ENCODE measurements around the gene RPP40. TPM values are rescaled to one million over a fixed set of nuclear protein-coding genes. Genes with fewer than 3 reads are reported as not detected.

RPP40 gene
- total and polyA plus RNA-seq, 2 of the 8 experiments (the other 6 are each of a cell fraction or from before 2014, with no cell fraction given), result 7.0 to 15.7 TPM

GRCh38 chr6:4964675-4965561 is 38.9 kb downstream of the RPP40 start:
- Histone ChIP-seq H3K56ac (replicated peaks; ENCODE audit: insufficient read length, low read depth, low read length) (no peak overlapping the region), H4K20me1 (replicated peaks in 1 of 2; ENCODE audit: control insufficient read depth in 1 of 2, insufficient read depth in 2 of 2, low read length in 2 of 2) (no peaks in the 10 kb centered on the region), H3K27me3 (replicated peaks in 1 of 4; ENCODE audit: control insufficient read depth in 3 of 4, extremely low read depth in 1 of 4, insufficient read depth in 3 of 4, low read length in 3 of 4) (no peaks in the 10 kb centered on the region; a peak in 1 of 7 replicates), H3K4ac (replicated peaks; ENCODE audit: insufficient read length, low read depth, low read length) (no peak overlapping the region), H3K4me1 (replicated peaks in 1 of 4; ENCODE audit: control insufficient read depth in 3 of 4, insufficient read depth in 4 of 4, low read length in 3 of 4) (peaks cover 0 to 6% (median 4%) of the 10 kb centered on the region in 4 experiments; a peak in 4 of 7 replicates), H3K36me3 (ENCODE audit: control insufficient read depth in 2 of 4, insufficient read depth in 4 of 4, low read length in 3 of 4) (no peaks in the 10 kb centered on the region), H3K4me3 (ENCODE audit: extremely low read depth in 1 of 4, insufficient read depth in 2 of 4, low read depth in 3 of 4, low read length in 4 of 4) (no peak overlapping the region), H4K8ac (ENCODE audit: extremely low read depth, insufficient read depth, low read length) (no peak overlapping the region), H3K9ac (replicated peaks in 1 of 4; ENCODE audit: extremely low read depth in 1 of 4, low read depth in 3 of 4, low read length in 3 of 4) (no peak overlapping the region), H2BK120ac (replicated peaks; ENCODE audit: low read depth, low read length) (no peak overlapping the region), H3K23me2 (ENCODE audit: low read depth, low read length) (no peaks in the 10 kb centered on the region), H4K5ac (ENCODE audit: insufficient read length, low read depth, low read length) (no peak overlapping the region), H4K91ac (replicated peaks; ENCODE audit: insufficient read length, low read length) (no peak overlapping the region), H2BK15ac (ENCODE audit: low read length) (no peak overlapping the region), H3K23ac (ENCODE audit: insufficient read length) (no peak overlapping the region), H2AK5ac (ENCODE audit: low read depth, low read length) (no peak overlapping the region), H3K4me2 (ENCODE audit: insufficient read depth in 1 of 2, low read depth in 2 of 2, low read length in 2 of 2) (no peak overlapping the region), H3K18ac (ENCODE audit: extremely low read depth, low read length) (no peak overlapping the region), H3K79me2 (ENCODE audit: control insufficient read depth in 1 of 2, insufficient read depth in 2 of 2, low read length in 2 of 2) (no peaks in the 10 kb centered on the region), H3K14ac (ENCODE audit: insufficient read length) (no peak overlapping the region), H3K27ac (ENCODE audit: low read depth, low read length) (no peak overlapping the region), H2AFZ (ENCODE audit: low read length) (peak overlapping the region; percentile 77; the same call in 1 of the 2 replicates), H2BK12ac (ENCODE audit: low read depth, low read length) (no peak overlapping the region; the same call in 1 of the 2 replicates), H3K79me1 (ENCODE audit: low read depth, low read length) (no peaks in the 10 kb centered on the region), H2BK5ac (ENCODE audit: low read depth, low read length) (no peak overlapping the region), H3K9me3 (ENCODE audit: insufficient read depth in 2 of 2, low read depth in 1 of 2, low read length in 1 of 2) (no peaks in the 10 kb centered on the region), H2BK20ac (ENCODE audit: low read length) (no peak overlapping the region)
- 83% methylated on average over 22 of the region's 22 CpGs; no CpG with 5 or more reads in 1 of the 2 experiments for WGBS, 2 experiments (ENCODE audit: extremely low coverage in 1 of 2, insufficient coverage in 1 of 2, insufficient read length in 1 of 2, insufficient replicate concordance in 2 of 2, low coverage in 1 of 2, low lambda C conversion rate in 2 of 2, missing lambda C conversion rate in 1 of 2)
- ChIA-PET CTCF (ENCODE audit: partially characterized antibody) (interaction anchor here (0.7 to 1.9 kb wide), 3 partner anchors 8 to 26 kb away, joined by 3 to 7 read pairs (median 5); no protein-coding TSS in a partner anchor), POLR2A (ENCODE audit: partially characterized antibody) (interaction anchor here (1.8 kb wide), 1 partner anchor 9 kb away, joined by 9 read pairs; no protein-coding TSS in a partner anchor)
- DNase-seq (ENCODE audit: low read depth in 1 of 2, low spot score in 2 of 2) (no peak), FAIRE-seq (no peak)
- TF ChIP-seq RNF2 (IDR thresholded peaks at IDR 0.05; ENCODE audit: borderline replicate concordance, low read depth, low read length, missing control alignments, poor library complexity, severe bottlenecking) (no peak), PHF8 (conservative IDR thresholded peaks at IDR 0.05; ENCODE audit: low read depth, low read length) (no peak), GTF2F1 (IDR thresholded peaks at IDR 0.05; ENCODE audit: borderline replicate concordance, low read depth, low read length) (no peak), RBBP5 (IDR thresholded peaks at IDR 0.05; ENCODE audit: borderline replicate concordance, low read depth, low read length) (no peak), CEBPB (IDR thresholded peaks at IDR 0.05; ENCODE audit: low read depth, low read length) (no peak), CREB1 (IDR thresholded peaks at IDR 0.05) (no peak), RAD21 (IDR thresholded peaks at IDR 0.05 in 1 of 2, conservative IDR thresholded peaks at IDR 0.05 in 1 of 2; ENCODE audit: low read depth in 2 of 2, low read length in 2 of 2) (no peak), ATF3 (IDR thresholded peaks at IDR 0.05; ENCODE audit: insufficient read depth, low read depth, low read length) (no peak)
